IPS-18a (cell line): Measurements from ENCODE around the gene MAP2K3.

Source experiments
- H3K27ac ChIP-seq: one replicate; pipeline ENCODE4 v1.5.1; 2013; ENCODE audit warnings: low read length
- H3K27me3 ChIP-seq: one replicate; pipeline ENCODE4 v1.6.1; 2013; ENCODE audit warnings: mild to moderate bottlenecking, low read length; ENCODE audit not compliant: control insufficient read depth, insufficient read depth
- H3K36me3 ChIP-seq: one replicate; pipeline ENCODE4 v1.6.1; 2013; ENCODE audit warnings: low read depth, low read length; ENCODE audit not compliant: control insufficient read depth
- H3K4me1 ChIP-seq: one replicate; pipeline ENCODE4 v1.6.1; 2013; ENCODE audit warnings: low read depth, low read length; ENCODE audit not compliant: control insufficient read depth
- H3K4me3 ChIP-seq: one replicate; pipeline ENCODE4 v1.5.1; 2013; ENCODE audit warnings: low read length
- H3K9ac ChIP-seq: one replicate; pipeline ENCODE4 v1.6.1; 2013; ENCODE audit warnings: mild to moderate bottlenecking, low read length, moderate library complexity
- H3K9me3 ChIP-seq: one replicate; pipeline ENCODE4 v1.6.1; 2013; ENCODE audit warnings: low read depth, low read length; ENCODE audit not compliant: control insufficient read depth

Gene MAP2K3

DNA sequence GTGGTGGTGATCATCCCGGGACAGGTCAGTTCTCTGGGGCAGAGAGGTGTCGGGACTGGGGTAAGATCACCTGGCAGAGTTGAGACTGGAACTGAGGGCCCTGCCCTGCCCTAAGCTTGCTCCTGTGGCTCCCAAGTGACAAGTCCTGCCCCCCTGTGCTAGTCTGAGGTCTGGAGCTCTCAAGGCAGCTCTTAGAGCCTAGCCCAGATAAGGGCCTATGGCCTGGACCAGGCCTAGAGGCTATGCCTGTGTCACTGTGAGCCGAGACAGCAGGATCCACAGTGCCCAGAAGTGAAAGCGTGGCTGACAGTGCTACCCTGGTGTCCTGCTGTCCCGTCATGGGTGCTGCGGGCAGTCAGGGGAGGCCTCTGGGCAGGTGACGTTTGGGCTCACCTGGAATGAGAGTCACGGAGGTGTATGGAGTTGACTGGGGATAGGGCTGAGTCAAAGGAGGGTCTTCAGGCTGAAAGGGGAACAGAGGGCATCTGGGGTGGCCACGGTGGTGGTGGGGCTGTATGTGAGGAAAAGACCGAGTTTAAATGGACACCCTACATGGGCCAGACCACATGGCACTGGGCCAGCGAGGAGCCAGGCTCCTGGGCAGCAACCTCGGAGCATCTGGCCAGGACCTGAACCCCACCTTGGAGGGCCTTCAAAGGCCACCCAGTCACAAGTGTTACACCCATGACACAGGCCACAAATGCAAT lies 36.8 kb upstream of the MAP2K3 start:
- no peaks in the 10 kb centered on the region for H3K4me1 ChIP-seq
- H3K4me3 ChIP-seq = no peak overlapping the region
- no peaks in the 10 kb centered on the region for H3K36me3 ChIP-seq
- H3K27me3 ChIP-seq = peaks cover 7% of the 10 kb centered on the region
- H3K9me3 ChIP-seq = no peaks in the 10 kb centered on the region
- H3K9ac ChIP-seq = no peak overlapping the region
- no peak overlapping the region for H3K27ac ChIP-seq

- no peak overlapping the region for H3K27ac ChIP-seq
- no peak overlapping the region for H3K9ac ChIP-seq
- H3K4me1 ChIP-seq = no peaks in the 10 kb centered on the region
- no peaks in the 10 kb centered on the region for H3K36me3 ChIP-seq
- H3K27me3 ChIP-seq = peaks cover 7% of the 10 kb centered on the region
- H3K9me3 ChIP-seq = no peaks in the 10 kb centered on the region
- H3K4me3 ChIP-seq = no peak overlapping the region
These were observed 36.0 kb upstream of the MAP2K3 start for GRCh38 chr17:21248500-21248899.

GRCh38 chr17:21249086-21249795 lies 35.3 kb upstream of the MAP2K3 start:
- Histone ChIP-seq H3K9ac (no peak overlapping the region), H3K27ac (no peak overlapping the region), H3K27me3 (peaks cover 13% of the 10 kb centered on the region), H3K4me1 (no peaks in the 10 kb centered on the region), H3K36me3 (no peaks in the 10 kb centered on the region), H3K9me3 (no peaks in the 10 kb centered on the region), H3K4me3 (no peak overlapping the region)

DNA sequence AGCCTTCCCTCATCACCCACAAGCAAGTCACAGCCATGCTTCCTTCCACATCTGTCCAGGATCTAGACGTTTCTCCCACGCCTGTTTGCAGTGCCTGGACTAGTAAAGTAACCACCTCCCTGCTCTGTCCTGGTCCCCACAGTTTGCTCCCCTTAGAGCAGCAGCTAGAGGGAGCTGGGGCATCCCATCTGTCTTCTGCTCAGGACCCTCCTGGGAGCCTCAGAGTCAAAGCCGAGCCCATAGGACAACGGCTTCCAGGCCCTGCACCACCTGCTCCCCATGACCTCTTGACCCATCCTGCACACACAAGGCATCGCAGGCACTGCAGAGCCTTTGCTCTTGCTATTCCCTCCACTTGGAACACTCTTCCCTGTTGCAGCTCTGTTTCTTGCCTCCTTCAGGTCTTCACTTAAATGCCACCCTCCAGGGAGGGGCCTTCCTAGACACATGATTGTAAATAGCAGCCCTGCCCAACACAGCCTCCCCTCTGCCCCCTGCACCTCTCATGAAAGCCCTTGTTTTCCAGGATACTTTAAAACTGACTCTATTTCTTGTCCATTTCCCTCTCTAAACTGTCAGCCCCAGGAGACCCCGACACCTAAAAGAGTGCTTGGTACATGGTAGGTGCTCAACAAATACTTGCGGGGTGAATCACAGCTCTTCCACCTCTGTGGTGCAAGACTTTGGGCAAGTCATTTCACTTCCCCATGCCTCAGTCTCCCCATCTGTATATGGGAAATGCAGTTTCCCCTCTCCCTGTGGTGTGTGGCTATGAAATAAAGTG lies 34.4 kb upstream of the MAP2K3 start:
- no peak overlapping the region for H3K9ac ChIP-seq
- no peak overlapping the region for H3K27ac ChIP-seq
- H3K36me3 ChIP-seq = no peaks in the 10 kb centered on the region

DNA sequence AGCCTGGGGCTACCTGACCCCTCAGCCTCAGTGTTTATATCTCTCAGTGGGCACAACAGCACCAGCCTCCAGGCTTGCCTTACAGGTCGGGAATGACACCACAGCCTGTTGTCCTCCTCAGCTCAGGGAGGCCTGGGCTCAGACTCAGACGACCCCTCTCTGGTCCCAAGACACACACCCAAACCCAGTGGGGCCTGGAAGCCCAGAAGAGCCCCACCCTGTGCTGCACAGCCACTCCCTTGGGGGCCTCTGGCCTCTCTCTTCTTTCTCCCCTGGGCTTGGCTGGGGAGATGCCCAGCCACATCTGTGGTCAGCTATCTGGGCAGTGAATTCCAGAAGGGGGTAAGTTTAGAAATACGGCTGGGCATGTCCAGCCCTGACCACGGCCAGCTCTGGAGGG lies 33.7 kb upstream of the MAP2K3 start:
- Histone ChIP-seq H3K27me3 (peaks cover 18% of the 10 kb centered on the region), H3K4me3 (no peak overlapping the region), H3K4me1 (no peaks in the 10 kb centered on the region), H3K36me3 (no peaks in the 10 kb centered on the region), H3K9ac (no peak overlapping the region), H3K27ac (no peak overlapping the region), H3K9me3 (no peaks in the 10 kb centered on the region)

More for the DNA sequence above, 34.4 kb upstream of the MAP2K3 start:
- Histone ChIP-seq H3K27me3 (peaks cover 18% of the 10 kb centered on the region), H3K9me3 (no peaks in the 10 kb centered on the region), H3K4me3 (no peak overlapping the region), H3K4me1 (no peaks in the 10 kb centered on the region)

DNA sequence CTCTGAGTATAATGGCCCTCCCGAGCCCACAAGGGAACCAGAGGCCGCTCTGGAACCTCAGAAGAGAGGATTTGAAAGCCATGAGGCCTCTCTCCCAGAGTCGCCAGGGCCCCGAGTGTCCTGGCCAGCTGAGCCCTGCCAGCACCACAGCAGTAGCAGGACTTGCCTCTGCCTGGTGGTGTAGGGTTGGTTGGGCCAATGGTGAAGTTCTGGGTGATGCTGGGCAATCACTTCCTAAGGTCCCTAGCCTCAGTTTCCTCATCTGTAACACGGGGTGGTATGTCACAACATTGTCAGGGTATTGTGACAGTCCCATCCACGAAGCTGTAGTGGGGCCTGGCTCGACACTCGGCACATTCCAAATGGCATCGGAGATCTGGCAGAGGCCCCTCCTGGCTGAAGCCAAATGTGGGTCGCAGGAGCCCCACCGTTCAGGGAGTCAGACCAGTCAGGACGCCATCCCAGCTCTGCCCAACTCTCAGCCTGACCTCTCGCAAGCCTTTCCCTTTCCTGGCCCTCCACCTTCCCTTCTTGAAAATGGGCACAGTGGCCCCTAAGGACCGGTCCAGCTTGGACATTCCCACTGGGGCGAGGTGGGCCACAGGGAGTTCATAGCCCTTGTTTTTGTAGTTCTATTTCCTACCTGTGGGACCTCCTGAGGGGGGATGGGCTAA lies 33.0 kb upstream of the MAP2K3 start:
- Histone ChIP-seq H3K27me3 (peaks cover 18% of the 10 kb centered on the region), H3K4me1 (no peaks in the 10 kb centered on the region), H3K4me3 (no peak overlapping the region), H3K36me3 (no peaks in the 10 kb centered on the region), H3K9ac (no peak overlapping the region), H3K27ac (no peak overlapping the region), H3K9me3 (no peaks in the 10 kb centered on the region)

DNA sequence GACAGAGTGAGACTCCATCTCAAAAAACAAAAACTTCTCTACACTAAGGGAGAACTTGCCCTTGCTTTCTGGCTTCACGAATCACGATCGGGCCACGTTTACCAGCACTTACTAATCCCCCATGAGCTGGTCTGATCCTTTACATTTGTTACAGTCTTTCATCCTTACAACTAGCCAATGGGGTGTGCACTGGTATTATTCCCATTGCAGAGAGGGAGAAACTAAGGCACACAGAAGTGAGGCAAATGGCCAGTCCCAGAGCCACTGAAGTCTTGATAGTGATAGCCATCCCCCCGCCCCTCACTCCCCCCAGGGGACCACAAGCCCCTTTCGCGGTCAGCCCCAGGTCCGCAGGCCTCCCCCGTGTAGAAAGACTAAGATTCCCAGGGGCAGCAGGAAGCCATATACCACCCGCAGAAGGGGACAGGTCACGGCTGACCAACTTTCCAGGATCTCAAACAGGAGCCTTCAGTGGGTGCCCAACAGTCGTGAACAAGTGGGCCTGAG lies 32.2 kb upstream of the MAP2K3 start:
- Histone ChIP-seq H3K9me3 (no peaks in the 10 kb centered on the region), H3K4me1 (no peaks in the 10 kb centered on the region), H3K9ac (no peak overlapping the region), H3K36me3 (no peaks in the 10 kb centered on the region), H3K27me3 (peaks cover 18% of the 10 kb centered on the region), H3K4me3 (peak overlapping the region; percentile 59), H3K27ac (no peak overlapping the region)

- no peaks in the 10 kb centered on the region for H3K4me1 ChIP-seq
- peak within 1 kb of the TSS; percentile 61 for H3K9ac ChIP-seq
- no peaks in the 10 kb centered on the region for H3K36me3 ChIP-seq
- H3K27ac ChIP-seq = no peak within 1 kb of the TSS
- H3K27me3 ChIP-seq = peaks cover 18% of the 10 kb centered on the region
- H3K9me3 ChIP-seq = no peaks in the 10 kb centered on the region
- peak within 1 kb of the TSS; percentile 76 for H3K4me3 ChIP-seq
These were observed 31.5 kb upstream of the MAP2K3 start, which contains the start of gene NATD1 for GRCh38 chr17:21252796-21253645. Gene NATD1, minus strand, starts transcription at chr17:21253410. Its CDS starts 146 bp downstream, at chr17:21253264.

GRCh38 chr17:21253646-21254441 lies 30.7 kb upstream of the MAP2K3 start:
- no peak overlapping the region for H3K27ac ChIP-seq

GRCh38 chr17:21258593-21258992 lies 25.9 kb upstream of the MAP2K3 start:
- Histone ChIP-seq H3K9me3 (no peaks in the 10 kb centered on the region), H3K36me3 (no peaks in the 10 kb centered on the region), H3K4me1 (no peaks in the 10 kb centered on the region), H3K9ac (no peak overlapping the region), H3K27ac (no peak overlapping the region), H3K27me3 (peaks cover 12% of the 10 kb centered on the region), H3K4me3 (no peak overlapping the region)

More at GRCh38 chr17:21253646-21254441, 30.7 kb upstream of the MAP2K3 start:
- no peaks in the 10 kb centered on the region for H3K4me1 ChIP-seq
- peak overlapping the region; percentile 61 for H3K9ac ChIP-seq
- no peaks in the 10 kb centered on the region for H3K9me3 ChIP-seq
- H3K4me3 ChIP-seq = peak overlapping the region; percentile 76
- H3K36me3 ChIP-seq = no peaks in the 10 kb centered on the region
- peaks cover 18% of the 10 kb centered on the region for H3K27me3 ChIP-seq
